ENCODE data around the gene RNF222.

RNF222 gene

DNA sequence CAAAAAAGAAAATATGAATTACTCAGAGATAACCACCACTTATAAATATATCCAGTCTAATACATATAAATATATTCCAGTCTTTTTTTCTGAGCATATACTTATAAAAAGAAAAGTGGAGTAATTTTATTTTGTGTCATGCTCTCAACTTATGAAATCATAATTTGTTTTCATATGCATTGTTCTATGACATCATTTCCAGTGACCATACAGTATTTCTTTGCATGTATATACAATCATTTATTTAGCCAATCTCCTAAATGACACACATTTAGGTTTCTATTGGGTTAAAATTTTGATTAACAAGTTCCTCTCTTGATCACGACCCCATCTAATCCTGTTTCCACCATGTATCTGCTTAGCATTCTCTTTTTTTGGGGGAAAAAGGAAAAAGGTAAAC lies 21.7 kb upstream of the RNF222 start:
- TF ChIP-seq FOXM1 (IDR thresholded peaks at IDR 0.05; ENCODE audit: borderline replicate concordance, low read depth) = no peak
- TF ChIP-seq, protein P1, sequence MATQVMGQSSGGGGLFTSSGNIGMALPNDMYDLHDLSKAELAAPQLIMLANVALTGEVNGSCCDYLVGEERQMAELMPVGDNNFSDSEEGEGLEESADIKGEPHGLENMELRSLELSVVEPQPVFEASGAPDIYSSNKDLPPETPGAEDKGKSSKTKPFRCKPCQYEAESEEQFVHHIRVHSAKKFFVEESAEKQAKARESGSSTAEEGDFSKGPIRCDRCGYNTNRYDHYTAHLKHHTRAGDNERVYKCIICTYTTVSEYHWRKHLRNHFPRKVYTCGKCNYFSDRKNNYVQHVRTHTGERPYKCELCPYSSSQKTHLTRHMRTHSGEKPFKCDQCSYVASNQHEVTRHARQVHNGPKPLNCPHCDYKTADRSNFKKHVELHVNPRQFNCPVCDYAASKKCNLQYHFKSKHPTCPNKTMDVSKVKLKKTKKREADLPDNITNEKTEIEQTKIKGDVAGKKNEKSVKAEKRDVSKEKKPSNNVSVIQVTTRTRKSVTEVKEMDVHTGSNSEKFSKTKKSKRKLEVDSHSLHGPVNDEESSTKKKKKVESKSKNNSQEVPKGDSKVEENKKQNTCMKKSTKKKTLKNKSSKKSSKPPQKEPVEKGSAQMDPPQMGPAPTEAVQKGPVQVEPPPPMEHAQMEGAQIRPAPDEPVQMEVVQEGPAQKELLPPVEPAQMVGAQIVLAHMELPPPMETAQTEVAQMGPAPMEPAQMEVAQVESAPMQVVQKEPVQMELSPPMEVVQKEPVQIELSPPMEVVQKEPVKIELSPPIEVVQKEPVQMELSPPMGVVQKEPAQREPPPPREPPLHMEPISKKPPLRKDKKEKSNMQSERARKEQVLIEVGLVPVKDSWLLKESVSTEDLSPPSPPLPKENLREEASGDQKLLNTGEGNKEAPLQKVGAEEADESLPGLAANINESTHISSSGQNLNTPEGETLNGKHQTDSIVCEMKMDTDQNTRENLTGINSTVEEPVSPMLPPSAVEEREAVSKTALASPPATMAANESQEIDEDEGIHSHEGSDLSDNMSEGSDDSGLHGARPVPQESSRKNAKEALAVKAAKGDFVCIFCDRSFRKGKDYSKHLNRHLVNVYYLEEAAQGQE (IDR thresholded peaks at IDR 0.05; ENCODE audit: low read depth) = no peak
- TF ChIP-seq YY1 (IDR thresholded peaks at IDR 0.05; ENCODE audit: low read depth) = no peak
- TF ChIP-seq, protein P2, sequence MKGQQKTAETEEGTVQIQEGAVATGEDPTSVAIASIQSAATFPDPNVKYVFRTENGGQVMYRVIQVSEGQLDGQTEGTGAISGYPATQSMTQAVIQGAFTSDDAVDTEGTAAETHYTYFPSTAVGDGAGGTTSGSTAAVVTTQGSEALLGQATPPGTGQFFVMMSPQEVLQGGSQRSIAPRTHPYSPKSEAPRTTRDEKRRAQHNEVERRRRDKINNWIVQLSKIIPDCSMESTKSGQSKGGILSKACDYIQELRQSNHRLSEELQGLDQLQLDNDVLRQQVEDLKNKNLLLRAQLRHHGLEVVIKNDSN (IDR thresholded peaks at IDR 0.05) = no peak
- no peak for TF ChIP-seq TAF1 (IDR thresholded peaks at IDR 0.05; ENCODE audit: low read depth)
- no peak for TF ChIP-seq ZBTB7A (IDR thresholded peaks at IDR 0.05; ENCODE audit: low read depth)
- no peak for TF ChIP-seq RAD21 (IDR thresholded peaks at IDR 0.05; ENCODE audit: low read depth)

DNA sequence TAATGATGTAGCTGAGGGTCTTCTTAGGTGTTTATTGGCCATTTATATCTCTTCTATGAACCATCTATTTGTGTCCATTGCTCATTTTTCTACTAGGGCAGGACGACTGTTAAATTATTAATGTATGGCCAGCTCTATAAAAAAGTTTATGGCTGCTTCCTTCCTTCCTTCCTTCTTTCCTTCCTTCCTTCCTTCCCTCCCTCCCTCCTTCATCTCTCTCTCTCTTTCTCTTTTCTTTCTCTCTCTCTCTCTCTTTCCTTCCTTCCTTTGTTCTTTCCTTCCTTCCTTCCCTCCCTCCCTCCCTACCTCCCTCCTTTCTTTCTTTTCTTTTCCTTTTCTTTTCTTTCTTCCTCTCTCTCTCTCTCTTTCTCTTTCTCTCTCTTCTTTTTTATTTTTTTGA lies 20.8 kb upstream of the RNF222 start:
- no peak for TF ChIP-seq ZBTB7A (IDR thresholded peaks at IDR 0.05; ENCODE audit: low read depth)
- TF ChIP-seq TCF12 (IDR thresholded peaks at IDR 0.05; ENCODE audit: low read depth) = no peak
- TF ChIP-seq FOXM1 (IDR thresholded peaks at IDR 0.05; ENCODE audit: borderline replicate concordance, low read depth) = no peak
- TF ChIP-seq, protein P1 (IDR thresholded peaks at IDR 0.05; ENCODE audit: low read depth) = no peak
- TF ChIP-seq, protein P2 (IDR thresholded peaks at IDR 0.05) = no peak
- TF ChIP-seq EGR1 (IDR thresholded peaks at IDR 0.05) = no peak
- TF ChIP-seq NFIC (IDR thresholded peaks at IDR 0.05) = no peak
- TF ChIP-seq CREB1 (IDR thresholded peaks at IDR 0.05; ENCODE audit: low read depth) = no peak
- no peak for TF ChIP-seq TAF1 (IDR thresholded peaks at IDR 0.05; ENCODE audit: low read depth)
- TF ChIP-seq YY1 (IDR thresholded peaks at IDR 0.05; ENCODE audit: low read depth) = no peak
- no peak for TF ChIP-seq RAD21 (IDR thresholded peaks at IDR 0.05; ENCODE audit: low read depth)
- TF ChIP-seq TEAD4 (IDR thresholded peaks at IDR 0.05) = no peak
- TF ChIP-seq EP300 (IDR thresholded peaks at IDR 0.05; ENCODE audit: borderline replicate concordance) = no peak
- no peak for TF ChIP-seq CEBPB (IDR thresholded peaks at IDR 0.05)
- TF ChIP-seq, protein P3, sequence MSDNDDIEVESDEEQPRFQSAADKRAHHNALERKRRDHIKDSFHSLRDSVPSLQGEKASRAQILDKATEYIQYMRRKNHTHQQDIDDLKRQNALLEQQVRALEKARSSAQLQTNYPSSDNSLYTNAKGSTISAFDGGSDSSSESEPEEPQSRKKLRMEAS (IDR thresholded peaks at IDR 0.05) = no peak

DNA sequence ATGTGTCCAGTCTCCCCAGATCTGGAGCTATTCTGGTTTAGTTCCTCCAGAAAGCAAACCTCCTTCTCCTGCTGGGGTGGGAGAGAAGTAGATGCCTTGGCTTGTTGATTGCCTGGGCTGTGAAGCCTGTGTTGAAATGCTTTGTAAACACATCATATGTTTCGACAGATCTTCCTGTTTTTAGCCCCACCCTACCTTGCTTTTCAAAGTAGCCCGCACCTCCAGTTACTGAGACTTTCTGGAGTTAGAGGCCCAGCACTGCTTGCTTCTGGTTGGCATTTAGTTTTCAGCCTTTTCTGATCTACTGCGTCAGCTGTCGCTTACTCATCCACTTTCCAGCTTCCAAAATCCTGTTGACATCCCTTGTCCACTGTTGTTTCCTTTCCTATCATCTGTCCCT lies 20.2 kb upstream of the RNF222 start:
- no peak for TF ChIP-seq FOXM1 (IDR thresholded peaks at IDR 0.05; ENCODE audit: borderline replicate concordance, low read depth)
- no peak for TF ChIP-seq ZBTB7A (IDR thresholded peaks at IDR 0.05; ENCODE audit: low read depth)
- no peak for TF ChIP-seq CEBPB (IDR thresholded peaks at IDR 0.05)
- TF ChIP-seq, protein P2 (IDR thresholded peaks at IDR 0.05) = no peak
- TF ChIP-seq RAD21 (IDR thresholded peaks at IDR 0.05; ENCODE audit: low read depth) = no peak
- no peak for TF ChIP-seq YY1 (IDR thresholded peaks at IDR 0.05; ENCODE audit: low read depth)
- TF ChIP-seq, protein P3 (IDR thresholded peaks at IDR 0.05) = no peak
- TF ChIP-seq TCF12 (IDR thresholded peaks at IDR 0.05; ENCODE audit: low read depth) = no peak
- no peak for TF ChIP-seq CREB1 (IDR thresholded peaks at IDR 0.05; ENCODE audit: low read depth)
- TF ChIP-seq TAF1 (IDR thresholded peaks at IDR 0.05; ENCODE audit: low read depth) = no peak
- TF ChIP-seq EP300 (IDR thresholded peaks at IDR 0.05; ENCODE audit: borderline replicate concordance) = no peak
- TF ChIP-seq EGR1 (IDR thresholded peaks at IDR 0.05) = no peak
- TF ChIP-seq NFIC (IDR thresholded peaks at IDR 0.05) = no peak
- TF ChIP-seq, protein P1 (IDR thresholded peaks at IDR 0.05; ENCODE audit: low read depth) = no peak
- TF ChIP-seq TEAD4 (IDR thresholded peaks at IDR 0.05) = no peak

DNA sequence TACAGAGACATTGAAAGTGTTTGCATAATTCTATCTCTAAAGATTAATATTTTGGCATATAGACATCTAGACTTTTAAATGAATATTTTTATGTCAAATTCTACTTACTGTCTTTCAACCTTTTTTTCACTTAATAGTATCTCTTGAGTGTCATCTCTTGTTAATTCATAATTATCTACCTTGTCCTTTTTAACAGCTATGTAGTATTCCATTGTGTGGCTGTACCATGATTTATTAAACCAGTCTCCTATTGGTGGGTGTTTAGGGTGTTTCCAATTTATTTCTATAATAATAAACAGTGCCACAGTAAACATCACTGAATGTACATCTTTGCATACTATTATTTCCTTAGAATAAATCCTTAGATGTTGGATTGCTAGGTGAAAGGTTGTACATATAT lies 16.3 kb upstream of the RNF222 start:
- TF ChIP-seq FOXM1 (IDR thresholded peaks at IDR 0.05; ENCODE audit: borderline replicate concordance, low read depth) = no peak
- TF ChIP-seq RAD21 (IDR thresholded peaks at IDR 0.05; ENCODE audit: low read depth) = no peak
- no peak for TF ChIP-seq EGR1 (IDR thresholded peaks at IDR 0.05)
- TF ChIP-seq ZBTB7A (IDR thresholded peaks at IDR 0.05; ENCODE audit: low read depth) = no peak
- no peak for TF ChIP-seq CEBPB (IDR thresholded peaks at IDR 0.05)
- no peak for TF ChIP-seq NFIC (IDR thresholded peaks at IDR 0.05)
